SKM-1 (cell line): ENCODE data around the gene TGFBR2.
A peak's percentile ranks its signal among the peaks of the same experiment; 100 is the strongest.

ENCODE experiments used
- DNase-seq: peaks from one replicate; lab custom pipeline; 2025; ENCODE audit not compliant: unreplicated experiment; lab: John Stamatoyannopoulos, UW

The TGFBR2 gene

DNA sequence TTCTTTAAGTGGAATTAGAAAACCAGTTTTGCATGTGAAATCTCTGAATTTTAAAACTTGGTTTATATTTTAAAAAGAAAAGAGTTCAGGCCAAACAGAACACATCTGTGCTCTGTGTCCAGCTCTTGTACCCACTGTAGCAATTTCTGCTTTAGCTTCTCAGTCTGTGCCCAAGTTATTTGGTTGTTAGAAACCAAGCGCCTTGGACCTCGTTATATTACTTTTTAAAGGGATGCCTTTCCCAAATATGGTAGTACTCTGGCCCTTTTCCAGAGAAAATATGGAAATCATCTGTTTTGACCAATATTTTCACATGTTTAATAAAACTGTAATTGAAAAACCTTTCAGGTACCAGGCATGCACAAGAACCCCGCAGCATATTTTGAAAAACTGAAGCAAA lies 27.3 kb downstream of the TGFBR2 start:
- DNase-seq, result no peak

- DNase-seq, result no peak
Observed at GRCh38 chr3:30634761-30635735, 28.6 kb downstream of the TGFBR2 start.

DNA sequence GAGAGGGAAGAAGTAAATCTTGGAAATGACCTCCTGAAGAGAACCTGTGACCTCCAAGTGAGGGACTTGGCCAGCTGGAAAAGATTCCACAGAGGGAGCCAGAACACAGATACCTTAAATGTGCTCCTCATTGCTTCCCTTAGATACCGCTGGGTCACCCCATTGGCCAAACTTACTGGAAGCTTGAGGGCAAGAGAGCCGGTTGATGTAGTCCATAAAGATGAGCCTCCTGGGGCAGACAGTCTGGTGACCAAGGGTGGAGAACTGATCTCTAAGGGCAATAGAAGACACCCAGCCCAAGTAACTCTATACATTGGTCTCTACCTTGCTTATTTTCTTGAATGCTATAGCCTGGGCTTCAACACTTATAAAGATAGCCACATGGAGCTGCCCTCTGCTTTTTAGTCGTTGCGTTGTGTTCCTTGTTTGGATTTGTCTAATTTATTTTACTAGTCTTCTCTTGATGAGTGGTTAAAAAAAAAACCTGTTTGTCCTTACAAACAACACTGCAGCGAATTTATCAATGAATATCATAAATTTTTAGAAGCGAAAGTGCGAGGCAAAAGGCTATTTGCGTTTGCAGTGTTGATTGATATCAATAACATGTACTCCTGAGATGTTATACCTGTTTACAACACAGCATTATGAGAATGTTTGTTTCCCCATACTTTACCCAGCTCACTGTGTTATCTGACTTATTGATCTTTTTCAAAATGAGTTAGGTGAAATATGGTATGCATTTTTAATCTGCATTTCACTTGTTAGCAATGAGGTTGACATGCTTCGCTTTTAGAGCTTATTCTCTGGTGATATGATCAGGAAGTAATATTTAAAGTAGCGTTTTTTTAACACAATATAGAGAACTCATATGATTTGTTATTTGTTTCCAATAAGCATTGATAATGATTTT lies 31.2 kb downstream of the TGFBR2 start:
- DNase-seq, result no peak

- DNase-seq, result no peak
Observed at GRCh38 chr3:30638685-30639412, 32.4 kb downstream of the TGFBR2 start.

- no peak for DNase-seq
Observed at GRCh38 chr3:30639937-30640336, 33.5 kb downstream of the TGFBR2 start.

DNA sequence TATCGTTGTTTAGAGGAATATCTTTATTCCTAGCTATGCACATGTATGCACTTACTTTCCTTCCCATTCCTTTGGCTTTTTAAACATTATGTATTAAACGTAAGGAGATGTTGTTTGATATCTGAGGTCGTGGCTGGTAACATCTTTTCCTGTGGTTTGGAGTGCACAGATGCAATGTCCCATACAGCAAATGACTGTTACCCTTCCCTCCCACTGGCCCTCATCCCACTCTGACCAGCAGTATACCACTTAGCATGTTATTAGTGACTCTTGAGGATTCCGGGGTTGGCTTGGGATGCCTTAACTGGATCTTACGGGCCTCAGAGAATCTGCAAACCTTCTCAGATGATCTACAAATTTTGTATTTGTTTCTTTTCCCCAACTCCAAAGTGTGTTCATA lies 34.5 kb downstream of the TGFBR2 start:
- DNase-seq, result no peak

- DNase-seq, result no peak
Observed at GRCh38 chr3:30641416-30642251, 35.2 kb downstream of the TGFBR2 start.

GRCh38 chr3:30642849-30643361 lies 36.5 kb downstream of the TGFBR2 start:
- DNase-seq, result peak; percentile 18

DNA sequence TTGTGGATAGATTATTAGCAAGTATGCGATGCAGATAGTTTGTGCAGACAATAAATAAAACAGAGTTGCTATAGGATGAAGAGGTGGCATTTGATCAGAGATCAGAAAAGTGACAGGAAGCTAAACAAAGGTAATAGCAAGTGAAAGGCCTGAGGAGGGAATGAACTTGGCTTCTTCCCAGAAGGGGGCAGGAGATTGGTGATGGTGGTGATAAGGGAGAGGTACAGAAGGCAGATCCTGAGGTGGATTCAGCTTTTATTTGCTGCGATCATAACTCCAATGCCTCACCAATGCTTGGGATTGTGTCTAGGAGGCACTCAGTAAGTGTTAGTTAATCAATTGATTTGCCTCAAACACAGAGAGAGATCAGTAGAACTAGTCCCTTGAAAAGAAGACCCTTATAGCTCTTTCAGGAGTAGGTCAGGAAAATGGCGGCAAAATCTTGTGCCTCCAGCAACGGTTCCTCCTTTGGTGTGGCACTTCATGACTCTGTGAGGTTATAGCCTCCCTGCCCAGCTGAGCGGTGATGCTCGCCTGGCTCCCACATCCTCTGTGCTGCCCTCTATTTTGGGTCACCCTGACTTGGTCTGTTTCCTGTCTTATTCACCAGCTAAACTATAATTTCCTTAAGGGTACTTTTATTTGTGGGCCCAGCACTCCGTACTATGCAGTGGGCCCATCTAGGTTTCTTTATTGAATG lies 37.5 kb downstream of the TGFBR2 start:
- DNase-seq, result no peak

- DNase-seq, result peak; percentile 17
Observed at GRCh38 chr3:30644615-30645014, 38.2 kb downstream of the TGFBR2 start.

- no peak for DNase-seq
Observed at GRCh38 chr3:30645077-30645476, 38.7 kb downstream of the TGFBR2 start.

DNA sequence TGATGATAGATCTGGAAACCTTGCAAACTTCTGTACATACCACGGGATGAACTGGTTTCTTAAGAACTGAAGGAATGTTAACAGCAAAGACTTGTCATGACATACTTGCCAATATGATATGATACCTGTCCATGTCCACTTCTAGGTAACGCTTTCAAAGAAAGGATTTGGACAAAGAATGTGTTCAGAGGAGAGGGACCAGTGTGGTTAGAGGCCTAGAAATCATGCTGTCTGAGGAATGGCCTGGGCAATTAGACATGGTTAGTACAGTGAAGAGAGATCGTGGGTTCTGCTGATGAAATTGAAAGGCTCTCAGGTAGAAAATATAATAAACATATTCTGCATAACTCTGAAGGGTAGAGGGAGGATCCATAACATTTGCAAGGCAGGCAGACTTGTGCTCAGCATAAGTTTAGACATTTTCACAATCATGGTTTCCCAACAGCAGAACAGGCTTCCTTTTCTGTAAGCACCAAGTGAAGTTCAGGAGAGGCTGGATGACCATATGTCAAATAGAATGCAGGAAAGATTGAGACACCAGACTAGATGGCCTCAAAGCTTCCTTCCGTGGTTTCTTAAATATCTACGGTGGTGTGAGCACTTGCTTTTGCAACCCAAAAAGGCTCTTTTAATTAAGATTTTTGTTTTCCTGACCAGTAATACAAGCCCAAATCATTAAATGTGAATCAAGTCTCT lies 39.9 kb downstream of the TGFBR2 start:
- peak; percentile 97 for DNase-seq

GRCh38 chr3:30646961-30647752 lies 40.8 kb downstream of the TGFBR2 start:
- no peak for DNase-seq

DNA sequence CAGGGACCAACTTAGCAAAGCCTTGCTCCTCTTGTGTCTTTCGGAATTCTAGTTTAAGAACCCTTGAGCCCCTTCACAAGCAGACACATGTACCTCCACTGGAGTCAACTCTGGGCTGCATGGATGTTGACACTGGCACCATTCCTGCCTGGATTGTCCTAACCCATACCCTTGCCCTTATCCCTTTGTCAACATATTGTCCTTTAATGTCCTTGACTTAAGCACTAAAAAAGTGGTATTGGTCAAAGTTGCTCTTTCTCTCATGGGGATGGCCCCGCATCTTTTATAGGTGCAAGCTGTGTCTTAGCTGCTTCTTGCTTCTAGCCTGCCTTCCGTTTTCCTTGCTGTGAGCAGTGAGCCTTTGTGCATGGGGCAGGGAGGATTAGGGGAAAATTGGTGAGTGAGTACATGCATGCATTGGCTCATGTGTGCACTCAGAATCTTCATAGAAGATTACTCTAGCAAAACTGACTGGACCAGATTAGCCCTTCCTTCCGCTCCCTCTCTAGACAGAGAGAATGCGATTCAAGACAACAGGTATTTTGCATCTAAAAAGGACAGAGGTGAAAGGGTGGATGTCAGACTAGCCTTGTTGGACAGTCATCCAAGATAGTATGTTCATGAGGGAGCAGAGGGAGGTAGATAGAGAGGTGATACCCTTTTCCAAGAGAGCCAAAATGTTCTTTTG lies 42.4 kb downstream of the TGFBR2 start:
- no peak for DNase-seq

GRCh38 chr3:30649572-30650318 lies 43.3 kb downstream of the TGFBR2 start:
- DNase-seq, result peak; percentile 82

- no peak for DNase-seq
Observed at GRCh38 chr3:30650348-30650995, 44.1 kb downstream of the TGFBR2 start.
